SH-SY5Y (cell line): ENCODE measurements around the gene TREML2.

ENCODE experiments used
- GATA2 ChIP-seq: IDR thresholded peaks from 2 replicates; pipeline ENCODE4 v1.6.1; 2011; ENCODE audit warnings: mild to moderate bottlenecking, low read depth, low read length
- GATA3 ChIP-seq: IDR thresholded peaks from 2 replicates; pipeline ENCODE4 v1.6.1; 2011; ENCODE audit warnings: low read depth, mild to moderate bottlenecking, low read length, moderate library complexity

DNA sequence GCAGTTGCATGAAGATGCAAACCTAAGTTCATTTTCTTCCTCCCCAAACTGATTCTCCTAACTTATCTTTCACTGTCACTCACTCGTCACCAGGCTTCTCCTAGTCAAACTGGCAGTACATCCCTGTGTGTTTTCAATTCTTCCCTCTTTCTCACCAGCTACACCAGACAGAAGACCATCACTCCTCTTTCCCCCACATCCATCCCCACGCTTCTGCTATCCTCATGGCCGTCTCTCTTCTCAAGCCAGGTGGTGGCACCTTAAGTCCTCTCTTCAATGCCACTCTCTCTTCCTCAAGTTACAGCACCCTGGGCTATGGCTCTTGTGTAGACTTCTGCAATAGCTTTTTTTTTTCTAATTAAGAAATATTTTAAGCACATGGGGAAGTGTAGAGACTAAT lies 23.7 kb downstream of the TREML2 start:
- TF ChIP-seq GATA2 (no peak), GATA3 (no peak)
